K562 (cell line): ENCODE data around the gene LILRB3. TPM values are rescaled to one million over a fixed set of nuclear protein-coding genes. Genes with fewer than 3 reads are reported as not detected.

Experiments
- ATAC-seq: fragments of 200-7000 bp; cut with Tn5 transposase; 3 replicates; pipeline ENCODE4 v1.9.1; 2020; ENCODE audit warnings: moderate library complexity
- BruUV-seq: library from RNA; stranded (reverse); fragments of 400-500 nt; replicated peaks from 2 replicates; lab custom pipeline; 2021; lab: Mats Ljungman, UMichigan
- CTCF ChIA-PET: fragments of 300-600 bp; formaldehyde crosslinking; extraction: SDS; loops from one replicate; lab custom pipeline; 2021; ENCODE audit warnings: low intra/inter-chr PET ratio; lab: Yijun Ruan, JAX
- POLR2A ChIA-PET: fragments of 300-600, 350-650 bp; sonication (Branson Sonifier 250); formaldehyde crosslinking; extraction: SDS; loops from one replicate; lab custom pipeline; 2021; ENCODE audit warnings: antibody characterized with exemption, inconsistent platforms; lab: Yijun Ruan, JAX
- DNase-seq, 4 experiments: peaks; one replicate each; pipeline versions ENCODE4 v3.0.0 to v3.0.0-alpha.2; 2011 to 2018; ENCODE audit warnings: low spot score in 3 of 4, mixed read lengths in 3 of 4; ENCODE audit errors: extremely low read depth in 1 of 4
- FAIRE-seq: peaks from 2 replicates; lab custom pipeline; 2011; peaks lifted over from hg19 to GRCh38; lab: Jason Lieb, UNC
- H2AFZ ChIP-seq: 2 replicates; pipeline ENCODE4 v1.6.0; 2011; ENCODE audit warnings: low read depth, low read length, control low read depth, inconsistent platforms
- H3K27ac ChIP-seq: fragments of 200-600 bp; 3 replicates; pipeline ENCODE4 v1.8.0; 2011; ENCODE audit warnings: low read depth, mild to moderate bottlenecking, control low read depth, inconsistent platforms, low read length, moderate library complexity, mixed read lengths; ENCODE audit errors: extremely low read depth
- H3K27me3 ChIP-seq, 2 experiments: fragments of 300-600 bp in 1 of 2; 2 replicates in 1 of 2; 3 replicates in 1 of 2; pipeline versions ENCODE4 v1.6.0 to v1.8.0; 2011; ENCODE audit warnings: inconsistent platforms in 2 of 2, low read length in 2 of 2, mild to moderate bottlenecking in 1 of 2, mixed read lengths in 1 of 2, moderate library complexity in 1 of 2; ENCODE audit not compliant: control insufficient read depth in 2 of 2, insufficient read depth in 2 of 2
- H3K36me3 ChIP-seq: fragments of 300-600 bp; 3 replicates; pipeline ENCODE4 v1.8.0; 2011; ENCODE audit warnings: mild to moderate bottlenecking, low read length, inconsistent platforms; ENCODE audit not compliant: control insufficient read depth, insufficient read depth
- H3K4me1 ChIP-seq, 2 experiments: fragments of 200-600 bp in 1 of 2; replicated peaks in 1 of 2; 2 replicates in 1 of 2; 3 replicates in 1 of 2; pipeline versions ENCODE4 v1.5.1 to v1.8.0; 2011; ENCODE audit warnings: inconsistent platforms in 2 of 2, low read length in 2 of 2, mild to moderate bottlenecking in 1 of 2, mixed read lengths in 1 of 2, moderate library complexity in 1 of 2; ENCODE audit not compliant: control insufficient read depth in 2 of 2, insufficient read depth in 2 of 2
- H3K4me2 ChIP-seq: 2 replicates; pipeline ENCODE4 v1.6.1; 2011; ENCODE audit warnings: low read length, control low read depth, inconsistent platforms, mixed read lengths; ENCODE audit not compliant: insufficient read depth
- H3K4me3 ChIP-seq: fragments of 200-600 bp; sonication (generic), shearing (Covaris generic); 2 replicates; pipeline ENCODE4 v1.5.1; 2016; ENCODE audit warnings: control low read depth, inconsistent platforms
- H3K79me2 ChIP-seq: fragments of 200-600 bp; 3 replicates; pipeline ENCODE4 v1.8.0; 2011; ENCODE audit warnings: low read length, inconsistent platforms; ENCODE audit not compliant: control insufficient read depth, insufficient read depth
- H3K9ac ChIP-seq, 2 experiments: 2 replicates each; pipeline versions ENCODE4 v1.6.0 to v1.6.1; 2011; ENCODE audit warnings: low read depth in 2 of 2, low read length in 2 of 2, control low read depth in 1 of 2, inconsistent platforms in 1 of 2, mild to moderate bottlenecking in 1 of 2, mixed read lengths in 1 of 2; ENCODE audit not compliant: insufficient read depth in 1 of 2
- H3K9me1 ChIP-seq: one replicate; pipeline ENCODE4 v1.6.0; 2011; ENCODE audit warnings: inconsistent platforms, mild to moderate bottlenecking, low read length, moderate library complexity; ENCODE audit not compliant: control insufficient read depth, insufficient read depth
- H3K9me3 ChIP-seq: replicated peaks from 2 replicates; pipeline ENCODE4 v1.5.1; 2011; ENCODE audit warnings: low read depth, low read length, inconsistent platforms; ENCODE audit not compliant: control insufficient read depth, insufficient read depth
- H4K20me1 ChIP-seq: replicated peaks from 2 replicates; pipeline ENCODE4 v1.6.1; 2011; ENCODE audit warnings: low read length, inconsistent platforms, mixed read lengths; ENCODE audit not compliant: control insufficient read depth, insufficient read depth
- ARID2 ChIP-seq: fragments of 450-650 bp; IDR thresholded peaks from 2 replicates; pipeline ENCODE4 v1.6.1; 2017; ENCODE audit warnings: antibody characterized with exemption, mild to moderate bottlenecking
- ASH1L ChIP-seq: fragments of 450-650 bp; IDR thresholded peaks from 2 replicates; pipeline ENCODE4 v1.6.1; 2018; ENCODE audit warnings: borderline replicate concordance, mild to moderate bottlenecking, low read depth; ENCODE audit not compliant: partially characterized antibody
- GABPB1 ChIP-seq: sonication (generic); formaldehyde crosslinking; IDR thresholded peaks from 2 replicates; pipeline ENCODE4 v1.8.0; 2022; ENCODE audit warnings: mild to moderate bottlenecking, missing genetic modification reagents
- HEY1 ChIP-seq: fragments of 250-450 bp; sonication (Bioruptor Pico); IDR thresholded peaks from 2 replicates; pipeline ENCODE4 v1.5.0; 2020; ENCODE audit warnings: mild to moderate bottlenecking, moderate library complexity, borderline replicate concordance
- HNRNPH1 ChIP-seq: fragments of 200-400 bp; formaldehyde crosslinking; optimal IDR thresholded peaks from 2 replicates; pipeline ENCODE3; 2017; ENCODE audit warnings: low read depth, mild to moderate bottlenecking, low read length, moderate library complexity
- MAFF ChIP-seq: IDR thresholded peaks from 2 replicates; pipeline ENCODE4 v1.6.1; 2012; ENCODE audit warnings: low read length, improper control_type of control experiment
- NCOA2 ChIP-seq, 2 experiments: fragments of 450-650 bp; IDR thresholded peaks; 2 replicates each; pipeline ENCODE4 v1.6.1; 2018; ENCODE audit warnings: mild to moderate bottlenecking in 2 of 2, moderate library complexity in 1 of 2; ENCODE audit not compliant: partially characterized antibody in 2 of 2
- PHB ChIP-seq: fragments of 250-450 bp; sonication (Bioruptor Pico); IDR thresholded peaks from 2 replicates; pipeline ENCODE4 v1.5.0; 2021
- RBBP5 ChIP-seq: fragments of 200-600 bp; sonication (generic); IDR thresholded peaks from 2 replicates; pipeline ENCODE4 v1.6.1; 2012; ENCODE audit warnings: borderline replicate concordance, mild to moderate bottlenecking, low read length, control low read depth, inconsistent platforms; ENCODE audit not compliant: insufficient read depth, poor library complexity, severe bottlenecking
- SMARCA4 ChIP-seq: fragments of 450-650 bp; IDR thresholded peaks from 2 replicates; pipeline ENCODE4 v1.6.1; 2016
- ZBTB40 ChIP-seq, 2 experiments: fragments of 450-650 bp in 1 of 2; sonication (generic) in 1 of 2; formaldehyde crosslinking in 1 of 2; IDR thresholded peaks; 2 replicates each; pipeline versions ENCODE4 v1.7.1 to v1.9.0; 2016 to 2022; ENCODE audit warnings: inconsistent platforms in 1 of 2, mild to moderate bottlenecking in 1 of 2, missing genetic modification reagents in 1 of 2
- ZBTB9 ChIP-seq: fragments of 450-650 bp; formaldehyde crosslinking; IDR thresholded peaks from 2 replicates; pipeline ENCODE4 v1.4.0; 2020; ENCODE audit warnings: mild to moderate bottlenecking, moderate library complexity
- ZKSCAN8 ChIP-seq: fragments of 200-800 bp; sonication (Bioruptor generic); IDR thresholded peaks from 2 replicates; pipeline ENCODE4 v1.6.1; 2016; ENCODE audit warnings: missing genetic modification characterization, missing compliant biosample characterization
- WGBS: fragments of 100-300 bp; shearing (Covaris generic); methylation state at CpG from one replicate; pipeline ENCODE4 v1.1.6; 2016; ENCODE audit warnings: low coverage, mixed read lengths; ENCODE audit not compliant: insufficient coverage; ENCODE audit errors: missing lambda C conversion rate; 5-methylcytosine and 5-hydroxymethylcytosine counted together
- in situ Hi-C: fragments of 300-500 bp; cut with MboI; formaldehyde crosslinking; loops from 4 replicates; pipeline ENCODE4 v1.15.0; 2018; ENCODE audit warnings: inconsistent platforms, mixed read lengths
- intact Hi-C: fragments of 100-400 bp; cut with micrococcal nuclease; formaldehyde crosslinking; loops from 2 replicates; pipeline ENCODE4 v1.14.2; 2022
- polyA plus RNA-seq, 8 experiments: library from polyadenylated mRNA; depleted of rRNA in 4 of 8; stranded (reverse) in 5 of 8; unstranded in 3 of 8; fragments of >200 nt; fragmentation: Nextera tagmentation in 2 of 8; fragmentation: Illumina TruSeq in 1 of 8; extraction: Ambion mirVana in 2 of 8; extraction: Trizol in 1 of 8; gene quantifications; 2 replicates each; pipeline versions ENCODE4 v1.2.1 to v1.2.3, GENCODE V29; 2011 to 2014; ENCODE audit warnings: inconsistent platforms in 1 of 8, missing spikeins in 1 of 8
- total RNA-seq, 7 experiments: library from RNA; depleted of rRNA in 6 of 7; stranded (reverse); fragments of >200 nt in 6 of 7; fragmentation: Illumina TruSeq in 2 of 7; extraction: Trizol in 2 of 7; gene quantifications; 2 replicates each; pipeline versions ENCODE4 v1.2.1 to v1.2.3, GENCODE V29; 2011 to 2021; ENCODE audit warnings: low replicate concordance in 1 of 7

LILRB3 gene
- total and polyA plus RNA-seq, 9 of the 15 experiments (the other 6 are each of a cell fraction or from before 2014, with no cell fraction given) = 0.01 to 0.09 TPM; not detected in 7

- CTCF ChIA-PET = no interaction called here
- peaks cover 9% of the 10 kb centered on the region for H4K20me1 ChIP-seq
- no peak for ATAC-seq
- H3K4me3 ChIP-seq = no peak overlapping the region
- H3K4me1 ChIP-seq = no peaks in the 10 kb centered on the region
- no peak overlapping the region for H3K27ac ChIP-seq
- no peaks in the 10 kb centered on the region for H3K9me3 ChIP-seq
- intact Hi-C loops (no loop called here), in situ Hi-C loops (no loop called here)
- no peak for FAIRE-seq
- no peak overlapping the region for H3K4me2 ChIP-seq
- peaks cover 24 to 43% of the 10 kb centered on the region in 2 experiments for H3K27me3 ChIP-seq
- POLR2A ChIA-PET = interaction anchor here (0.5 kb wide), 1 partner anchor 55 kb away, joined by 4 read pairs; no protein-coding TSS in a partner anchor
- H3K36me3 ChIP-seq = no peaks in the 10 kb centered on the region
- no peak overlapping the region for H2AFZ ChIP-seq
- 6% methylated on average over 11 of the region's 11 CpGs for WGBS
- BruUV-seq = no TSS peak
- no peak for DNase-seq
- no peaks in the 10 kb centered on the region for H3K9me1 ChIP-seq
- H3K79me2 ChIP-seq = no peaks in the 10 kb centered on the region
- H3K9ac ChIP-seq = no peak overlapping the region; a peak in 1 of 4 replicates
- TF ChIP-seq ZBTB9 (CRISPR knock-in tag) (no peak), GABPB1 (CRISPR knock-in tag) (no peak), HEY1 (no peak), ASH1L (no peak), ZBTB40 (IDR thresholded peaks at IDR 0.05) (no peak), ZBTB40 (CRISPR knock-in tag; IDR thresholded peaks at IDR 0.05) (no peak), MAFF (no peak), SMARCA4 (no peak), RBBP5 (no peak), ARID2 (no peak), NCOA2 (IDR thresholded peaks at IDR 0.05; ENCODE audit: partially characterized antibody in 2 of 2) (no peak), ZKSCAN8 (CRISPR knock-in tag) (no peak), PHB (CRISPR knock-in tag) (no peak), HNRNPH1 (no peak)
Observed at GRCh38 chr19:54262066-54262465, 39.3 kb upstream of the LILRB3 start.
